Psoas muscle (tissue), 8 donors: ENCODE measurements around the gene RAB14. TPM values are rescaled to one million over a fixed set of nuclear protein-coding genes. Genes with fewer than 3 reads are reported as not detected.

Source experiments
- ATAC-seq, 4 donors: fragments of 200-7000 bp; cut with Tn5 transposase; one replicate each; pipeline ENCODE4 v1.9.1; 2020; ENCODE audit warnings: moderate library complexity in 3 of 4, mild to moderate bottlenecking in 2 of 4
- DNase-seq, 2 donors: peaks; one replicate each; pipeline ENCODE4 v3.0.0-alpha.2; 2020
- H3K27ac ChIP-seq: fragments of 200-600 bp; one replicate; pipeline ENCODE4 v1.8.0; 2022
- H3K27me3 ChIP-seq, 3 donors: fragments of 200-600 bp in 1 of 3; one replicate each; pipeline versions ENCODE4 v1.6.1 to v1.8.0; 2013 to 2022; ENCODE audit warnings: low read length in 2 of 3, mild to moderate bottlenecking in 2 of 3, moderate library complexity in 1 of 3; ENCODE audit not compliant: insufficient read depth in 3 of 3
- H3K36me3 ChIP-seq, 2 donors: fragments of 200-600 bp in 1 of 2; one replicate each; pipeline versions ENCODE4 v1.6.1 to v1.8.0; 2013 to 2022; ENCODE audit warnings: low read depth in 1 of 2, mild to moderate bottlenecking in 1 of 2, moderate library complexity in 1 of 2; ENCODE audit not compliant: insufficient read depth in 1 of 2
- H3K4me1 ChIP-seq: fragments of 200-600 bp; one replicate; pipeline ENCODE4 v1.8.0; 2022
- H3K4me3 ChIP-seq: fragments of 200-600 bp; one replicate; pipeline ENCODE4 v1.8.0; 2022; ENCODE audit warnings: mild to moderate bottlenecking
- H3K9me3 ChIP-seq: fragments of 200-600 bp; one replicate; pipeline ENCODE4 v1.8.0; 2022
- CTCF ChIP-seq: fragments of 200-600 bp; IDR thresholded peaks from one replicate; pipeline ENCODE4 v1.8.0; 2022; ENCODE audit warnings: antibody characterized with exemption
- WGBS, 3 donors: extraction: QIAGEN DNeasy Blood & Tissue Kit; methylation state at CpG; one replicate each; pipeline versions ENCODE4 v1.1.6 to v1.1.7; 2013; 5-methylcytosine and 5-hydroxymethylcytosine counted together
- intact Hi-C, 2 donors: fragments of 100-400 bp; cut with DNase I; formaldehyde crosslinking; loops; one replicate each; pipeline versions ENCODE4 v1.11.0 to v1.14.2; 2022
- polyA plus RNA-seq, 3 donors: library from polyadenylated mRNA; stranded (reverse); fragments of 200-250 nt; gene quantifications; one replicate each; pipeline ENCODE4 v1.2.3, GENCODE V29; 2013
- total RNA-seq, 4 donors: library from RNA; stranded (reverse); fragmentation: NEBNext Ultra II Directional in 2 of 4; extraction: Animal tissue kit (Norgen Biotek cat#: 25700) in 2 of 4; gene quantifications; one replicate each; pipeline versions ENCODE4 v1.2.1 to v1.2.4, GENCODE V29; 2021 to 2023
- donor health status: healthy with polysubstance abuse.
- donor health status: DM: no; HTN: no; CAD: no; lungs with moderate emphysema.
- donor health status: Bipolar disorder and iron deficiency.
- donor health status: healthy.
- donor health status: DM: yes; HTN: yes; CAD: no.
- donor health status: DM: no; HTN: no; CAD: no.
- donor health status: DM: no; HTN: no; CAD: no.
- donor health status: DM: yes; HTN: yes; CAD: no.

Gene RAB14
- total and polyA plus RNA-seq, 7 donors: 17.6 to 51.5 (median 43.6) TPM

- Histone ChIP-seq H3K27ac (no peak overlapping the region), H3K27me3 (no peaks in the 10 kb centered on the region), H3K9me3 (no peaks in the 10 kb centered on the region), H3K4me3 (no peak overlapping the region), H3K36me3 (no peaks in the 10 kb centered on the region), H3K4me1 (no peaks in the 10 kb centered on the region)
- intact Hi-C loops: no loop called here
- no peak for TF ChIP-seq CTCF
- no peak for ATAC-seq
- no peak for DNase-seq
- WGBS, 3 donors: 80 to 82% (median 80%) methylated on average over 3 of the region's 3 CpGs
These were observed 36.2 kb upstream of the RAB14 start for GRCh38 chr9:121237916-121238315.

- intact Hi-C loops: no loop called here
- DNase-seq: no peak
- H3K9me3 ChIP-seq: no peaks in the 10 kb centered on the region
- H3K4me3 ChIP-seq: no peak overlapping the region
- H3K27ac ChIP-seq: no peak overlapping the region
- no peak for TF ChIP-seq CTCF
- no peaks in the 10 kb centered on the region for H3K36me3 ChIP-seq
- H3K4me1 ChIP-seq: no peaks in the 10 kb centered on the region
- 92 to 93% (median 93%) methylated on average over 5 of the region's 5 CpGs for WGBS, 3 donors
- no peaks in the 10 kb centered on the region for H3K27me3 ChIP-seq
- ATAC-seq: no peak
These were observed 33.8 kb upstream of the RAB14 start for GRCh38 chr9:121235512-121235911.

GRCh38 chr9:121234832-121235161 is 33.1 kb upstream of the RAB14 start:
- WGBS, 3 donors: 89 to 91% (median 89%) methylated on average over 6 of the region's 6 CpGs
- intact Hi-C loops: no loop called here
- no peaks in the 10 kb centered on the region for H3K9me3 ChIP-seq
- H3K4me1 ChIP-seq: no peaks in the 10 kb centered on the region
- no peak for TF ChIP-seq CTCF
- H3K36me3 ChIP-seq: no peaks in the 10 kb centered on the region
- DNase-seq (no peak), ATAC-seq (no peak)
- H3K27ac ChIP-seq: no peak overlapping the region
- H3K27me3 ChIP-seq: no peaks in the 10 kb centered on the region
- H3K4me3 ChIP-seq: no peak overlapping the region

DNA sequence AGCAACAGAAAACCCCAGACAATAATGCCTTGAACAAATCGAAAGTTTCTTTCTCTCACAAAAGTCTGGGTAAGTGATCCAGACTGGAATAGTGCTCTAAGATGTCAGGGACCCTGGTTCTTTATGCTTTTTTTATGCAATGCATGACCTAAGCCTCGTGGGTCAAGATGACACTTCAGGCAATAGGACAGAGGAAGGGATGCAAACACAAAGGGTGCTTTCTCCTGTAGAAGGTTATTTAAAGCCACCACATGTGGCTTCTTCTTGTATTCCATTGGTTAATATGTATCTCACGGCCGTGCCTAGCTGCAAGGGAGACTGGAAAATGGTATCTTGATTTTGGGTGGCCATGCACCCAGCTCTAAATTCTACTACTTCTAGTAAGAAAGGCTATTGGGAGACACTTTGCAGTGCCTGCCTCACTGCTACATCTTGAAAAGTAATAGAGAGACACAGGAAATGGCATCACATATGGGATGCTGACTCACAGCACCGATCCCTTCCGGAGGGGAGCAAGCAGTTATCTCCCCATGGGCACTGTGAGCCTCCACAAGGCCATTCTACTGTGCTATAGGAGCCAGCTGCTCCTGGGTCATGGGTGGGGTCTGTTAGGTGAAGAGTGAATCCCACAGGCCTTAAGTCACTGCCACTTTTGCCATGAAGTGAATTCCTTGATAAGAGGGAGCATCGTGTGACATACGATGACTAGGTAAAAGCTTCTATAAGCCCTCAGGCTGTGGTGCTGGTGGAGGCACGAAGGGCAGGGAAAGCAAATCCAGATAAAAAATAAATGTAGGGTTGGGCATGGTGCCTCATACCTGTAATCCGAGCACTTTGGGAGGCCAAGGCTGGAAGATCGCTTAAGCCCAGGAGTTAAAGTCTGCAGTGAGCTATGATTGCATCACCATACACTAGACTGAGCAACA is 32.5 kb upstream of the RAB14 start:
- Histone ChIP-seq H3K4me1 (no peaks in the 10 kb centered on the region), H3K27ac (no peak overlapping the region), H3K9me3 (no peaks in the 10 kb centered on the region), H3K27me3 (no peaks in the 10 kb centered on the region), H3K36me3 (no peaks in the 10 kb centered on the region), H3K4me3 (no peak overlapping the region)
- intact Hi-C loops: no loop called here
- TF ChIP-seq CTCF: no peak
- WGBS, 3 donors: 70 to 83% (median 80%) methylated on average over 11 of the region's 11 CpGs
- ATAC-seq (peak in 1 of 4 donors; percentile 35), DNase-seq (no peak)

- WGBS, 3 donors: 90 to 97% (median 96%) methylated on average over 4 of the region's 4 CpGs
These were observed 30.6 kb upstream of the RAB14 start for GRCh38 chr9:121232251-121232650.

More at GRCh38 chr9:121232251-121232650, 30.6 kb upstream of the RAB14 start:
- no peaks in the 10 kb centered on the region for H3K27me3 ChIP-seq
- H3K4me1 ChIP-seq: no peaks in the 10 kb centered on the region
- H3K4me3 ChIP-seq: no peak overlapping the region
- ATAC-seq (no peak), DNase-seq (no peak)
- no peaks in the 10 kb centered on the region for H3K36me3 ChIP-seq
- no peak overlapping the region for H3K27ac ChIP-seq
- no peak for TF ChIP-seq CTCF
- intact Hi-C loops: no loop called here
- H3K9me3 ChIP-seq: no peaks in the 10 kb centered on the region
